ENCODE results near the gene ACTR6.

DNA sequence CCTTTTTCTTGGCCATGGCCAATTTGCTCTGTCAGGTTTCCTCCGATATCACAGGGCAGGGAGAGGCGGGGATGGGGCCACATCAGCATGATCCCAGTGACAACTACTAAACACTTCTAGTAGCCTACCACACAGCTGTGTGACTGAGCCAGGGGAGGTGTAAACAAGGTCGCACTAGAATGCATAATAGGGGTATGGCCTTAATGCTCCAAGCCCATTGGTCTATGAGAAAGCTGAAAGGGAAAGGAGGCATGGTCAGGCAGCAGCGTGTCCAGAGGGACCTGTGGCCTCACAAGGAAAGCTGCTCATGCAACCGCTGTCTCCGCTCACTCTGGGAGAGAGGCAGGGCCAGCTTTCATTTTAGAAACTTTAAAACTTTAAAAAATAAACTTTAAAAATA is 27.5 kb upstream of the ACTR6 start:
- TF ChIP-seq, protein P1, sequence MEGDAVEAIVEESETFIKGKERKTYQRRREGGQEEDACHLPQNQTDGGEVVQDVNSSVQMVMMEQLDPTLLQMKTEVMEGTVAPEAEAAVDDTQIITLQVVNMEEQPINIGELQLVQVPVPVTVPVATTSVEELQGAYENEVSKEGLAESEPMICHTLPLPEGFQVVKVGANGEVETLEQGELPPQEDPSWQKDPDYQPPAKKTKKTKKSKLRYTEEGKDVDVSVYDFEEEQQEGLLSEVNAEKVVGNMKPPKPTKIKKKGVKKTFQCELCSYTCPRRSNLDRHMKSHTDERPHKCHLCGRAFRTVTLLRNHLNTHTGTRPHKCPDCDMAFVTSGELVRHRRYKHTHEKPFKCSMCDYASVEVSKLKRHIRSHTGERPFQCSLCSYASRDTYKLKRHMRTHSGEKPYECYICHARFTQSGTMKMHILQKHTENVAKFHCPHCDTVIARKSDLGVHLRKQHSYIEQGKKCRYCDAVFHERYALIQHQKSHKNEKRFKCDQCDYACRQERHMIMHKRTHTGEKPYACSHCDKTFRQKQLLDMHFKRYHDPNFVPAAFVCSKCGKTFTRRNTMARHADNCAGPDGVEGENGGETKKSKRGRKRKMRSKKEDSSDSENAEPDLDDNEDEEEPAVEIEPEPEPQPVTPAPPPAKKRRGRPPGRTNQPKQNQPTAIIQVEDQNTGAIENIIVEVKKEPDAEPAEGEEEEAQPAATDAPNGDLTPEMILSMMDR (IDR thresholded peaks at IDR 0.05 in 8 of 11, conservative IDR thresholded peaks at IDR 0.05 in 3 of 11), result no peak
- TF ChIP-seq POLR2A (IDR thresholded peaks at IDR 0.05), result no peak
